SK-N-MC (cell line): ENCODE measurements around the gene AFF3.

Experiments
- EZH2 ChIP-seq: fragments of 200-600 bp; sonication (generic); IDR thresholded peaks from one replicate; pipeline ENCODE4 v1.6.1; 2017; ENCODE audit warnings: antibody characterized with exemption
- POLR2AphosphoS5 ChIP-seq: IDR thresholded peaks from 2 replicates; pipeline ENCODE4 v1.6.1; 2012; ENCODE audit warnings: mild to moderate bottlenecking, low read depth, low read length, borderline replicate concordance

DNA sequence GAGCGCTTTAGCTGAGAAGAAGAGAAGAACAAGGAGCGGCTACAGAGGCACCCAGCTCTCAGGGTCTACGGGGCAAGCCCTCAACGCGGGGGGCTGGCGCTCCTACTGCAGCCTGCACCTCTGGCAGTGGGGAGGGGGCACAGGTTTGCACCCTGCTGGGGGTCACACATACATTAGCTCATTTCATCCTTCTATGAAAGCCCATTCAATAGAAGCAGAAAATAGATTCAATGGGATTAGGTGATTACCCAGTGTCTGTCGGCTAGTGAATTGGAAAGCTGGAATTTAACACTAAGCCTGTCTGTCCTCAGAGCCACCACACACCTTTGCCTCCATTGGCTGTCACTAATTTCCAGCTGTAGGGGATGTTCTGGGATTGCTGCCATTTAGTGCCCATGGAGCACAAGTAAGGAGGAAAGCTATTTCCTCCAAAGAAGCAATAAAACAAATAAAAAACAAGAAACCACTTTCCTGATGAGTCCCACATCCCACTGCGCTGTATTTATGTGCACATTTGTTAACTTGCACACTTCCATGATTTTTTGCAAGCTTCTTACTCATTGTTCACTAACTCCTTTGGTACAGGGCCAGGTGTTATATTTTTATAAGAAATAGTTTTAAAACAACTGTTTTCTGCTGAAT, 333.0 kb downstream of the AFF3 start:
- no peak for TF ChIP-seq EZH2
- TF ChIP-seq POLR2AphosphoS5, result no peak
